Stimulated activated CD8-positive, alpha-beta memory T cell treated with anti-CD3 and anti-CD28 coated beads, Interleukin-7, amount 100 ng/mL, for 4 hours (primary cell): Measurements from ENCODE around the gene SLC5A4.

Source experiments
- DNase-seq, 2 donors: peaks; one replicate each; pipeline ENCODE4 v3.0.0-alpha.2; 2020; ENCODE audit warnings: low read depth in 2 of 2

Gene SLC5A4

DNA sequence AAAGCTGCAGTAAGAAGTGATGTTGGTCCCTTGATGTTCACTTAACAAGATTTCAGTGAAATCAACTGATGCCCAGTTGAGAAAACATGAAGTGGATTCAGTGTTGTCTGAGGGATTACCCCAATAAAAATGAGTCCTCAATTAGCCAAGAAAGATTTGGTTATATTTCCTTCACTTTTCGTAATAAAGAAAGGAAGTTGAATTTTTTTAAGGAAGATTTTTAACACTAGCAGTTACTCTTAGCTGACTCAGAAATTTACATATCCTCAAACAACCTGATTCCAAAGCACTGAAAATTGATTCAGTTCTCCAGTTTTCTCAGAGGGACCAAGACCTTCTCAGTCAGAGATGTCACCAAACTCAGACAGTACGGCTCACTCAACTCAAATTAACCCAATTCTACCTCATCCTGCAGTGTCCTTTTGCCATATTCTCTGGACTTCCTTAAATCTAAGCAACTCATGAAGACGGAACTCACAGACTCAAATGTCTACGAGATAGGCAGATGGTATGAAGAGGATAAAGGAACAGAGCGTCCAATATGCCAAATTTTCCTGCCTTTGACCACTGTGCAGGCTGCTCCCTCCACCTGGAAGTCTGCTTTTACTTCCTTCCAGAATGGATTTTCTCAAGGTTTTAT lies 22.8 kb downstream of the SLC5A4 start:
- DNase-seq, result no peak

DNA sequence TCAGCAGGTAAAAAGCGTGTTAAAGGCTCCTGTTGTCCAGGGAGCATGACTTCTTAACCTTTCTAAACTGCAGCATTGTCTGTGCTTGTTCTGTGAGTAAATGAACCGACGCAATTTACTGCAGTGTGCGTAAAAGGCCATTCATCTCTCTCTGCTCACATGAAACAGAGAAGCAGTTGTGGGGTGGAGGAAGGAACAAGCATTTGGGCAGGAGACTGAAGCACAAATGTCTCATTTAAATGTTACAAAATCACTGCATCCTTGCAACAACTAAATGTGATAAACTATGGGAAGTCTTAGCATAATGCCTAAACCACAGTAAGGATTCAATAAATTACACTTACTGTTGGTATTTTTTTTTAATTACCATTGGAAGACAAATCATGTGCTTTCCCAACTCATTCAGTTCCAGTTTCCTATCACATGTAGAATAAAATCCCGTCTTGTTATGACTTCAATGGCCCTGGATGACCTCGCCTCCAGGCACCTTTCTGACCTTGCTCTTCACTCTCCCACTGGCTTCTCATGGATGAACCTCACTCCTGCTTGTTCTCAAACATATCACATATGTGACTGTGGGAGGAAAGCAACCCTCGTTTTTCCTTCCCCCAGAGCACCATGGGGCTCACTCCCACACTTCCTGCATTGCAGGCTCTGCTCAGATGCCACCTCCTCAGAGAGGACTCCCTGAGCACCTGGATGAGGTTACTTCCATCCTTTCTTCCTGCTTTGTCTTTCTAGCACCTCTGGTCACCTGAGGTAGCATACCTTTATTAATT lies 28.6 kb downstream of the SLC5A4 start:
- DNase-seq, result no peak

DNA sequence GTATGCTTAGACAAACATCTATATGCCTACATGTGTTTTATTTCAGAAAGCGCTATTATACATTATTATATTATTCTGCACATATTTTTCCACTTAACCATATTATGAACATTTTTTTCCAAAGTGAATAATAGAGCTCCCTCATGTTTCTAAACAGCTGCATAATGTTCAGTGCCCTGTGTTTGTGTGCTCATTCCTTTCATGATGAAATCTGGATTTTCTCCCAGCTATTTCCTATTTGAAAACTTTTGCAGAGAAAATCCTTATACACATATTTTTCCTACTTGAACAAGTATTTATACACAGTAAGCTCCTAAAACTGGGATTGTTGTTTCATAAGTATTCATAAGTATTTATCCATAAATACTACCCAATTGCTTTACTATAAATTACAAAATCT lies 32.2 kb downstream of the SLC5A4 start:
- no peak for DNase-seq

DNA sequence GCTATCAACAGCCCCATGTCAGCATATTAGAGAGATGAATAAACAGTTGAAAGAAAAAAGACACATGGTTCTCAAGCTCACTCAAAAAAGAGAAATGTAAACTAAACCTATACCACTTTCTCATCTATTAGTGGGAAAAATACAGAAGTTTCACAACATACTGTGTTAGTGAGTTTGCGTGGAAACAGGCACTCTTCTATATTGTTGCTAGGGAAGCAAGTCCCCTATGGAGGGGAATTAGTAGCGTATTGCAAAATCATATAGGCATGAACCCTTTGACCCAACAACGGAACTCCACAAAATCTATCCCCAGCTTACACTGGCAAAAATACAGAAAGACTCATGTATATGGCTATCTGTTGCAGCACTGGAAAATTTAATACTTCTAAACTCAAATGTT lies 36.1 kb downstream of the SLC5A4 start:
- no peak for DNase-seq

DNA sequence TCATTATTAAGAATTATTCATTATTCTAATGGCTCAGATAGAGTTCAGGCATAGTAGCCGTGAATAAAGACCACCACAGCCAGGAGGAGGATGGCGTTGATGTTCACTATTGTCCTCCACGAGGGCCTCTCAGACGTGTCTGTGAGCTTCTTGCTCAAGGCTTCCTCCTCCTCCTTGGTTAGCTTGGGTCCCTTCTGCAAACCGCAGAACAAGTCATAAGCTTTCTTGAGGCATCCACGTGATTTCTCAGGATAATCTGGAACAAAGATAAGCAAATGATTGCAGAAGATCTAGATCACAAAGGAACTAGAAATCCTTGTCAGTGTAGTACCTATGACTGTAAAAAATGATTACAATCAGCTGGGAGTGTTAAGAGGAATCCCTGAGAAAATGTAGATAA lies 36.7 kb downstream of the SLC5A4 start:
- no peak for DNase-seq

DNA sequence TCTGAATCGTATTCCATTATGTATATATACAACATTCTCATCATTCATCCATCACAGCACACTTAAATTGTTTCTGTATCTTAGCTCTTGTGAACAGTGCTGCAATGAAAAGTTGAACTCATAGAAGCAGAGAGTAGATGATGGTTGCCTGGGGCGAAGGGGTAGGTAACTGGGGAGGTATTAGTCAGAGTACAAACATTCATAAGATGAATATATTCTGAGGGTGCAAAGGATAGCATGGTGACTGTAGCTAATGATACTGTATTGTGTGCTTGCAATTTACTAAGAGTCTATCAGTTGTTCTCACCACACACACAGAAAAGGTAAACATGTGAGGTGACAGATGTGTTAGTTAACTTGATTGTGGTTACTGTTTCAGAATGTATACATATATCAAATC lies 37.7 kb downstream of the SLC5A4 start:
- DNase-seq, result no peak

DNA sequence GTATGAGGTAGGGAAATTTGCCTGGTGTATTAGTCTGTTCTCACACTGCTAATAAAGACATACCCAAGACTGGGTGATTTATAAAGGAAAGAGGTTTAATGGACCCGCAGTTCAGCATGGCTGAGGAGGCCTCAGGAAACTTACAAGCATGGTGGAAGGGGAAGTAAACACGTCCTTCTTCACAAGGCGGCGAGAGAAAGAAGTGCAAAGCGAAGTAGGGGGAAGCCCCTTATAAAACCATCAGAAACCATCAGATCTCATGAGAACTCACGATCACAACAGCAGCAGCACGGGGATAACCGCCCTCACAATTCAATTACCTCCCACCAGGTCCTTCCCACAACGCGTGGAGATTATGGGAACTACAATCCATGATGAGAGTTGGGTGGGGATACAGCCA lies 38.2 kb downstream of the SLC5A4 start:
- DNase-seq, result no peak

DNA sequence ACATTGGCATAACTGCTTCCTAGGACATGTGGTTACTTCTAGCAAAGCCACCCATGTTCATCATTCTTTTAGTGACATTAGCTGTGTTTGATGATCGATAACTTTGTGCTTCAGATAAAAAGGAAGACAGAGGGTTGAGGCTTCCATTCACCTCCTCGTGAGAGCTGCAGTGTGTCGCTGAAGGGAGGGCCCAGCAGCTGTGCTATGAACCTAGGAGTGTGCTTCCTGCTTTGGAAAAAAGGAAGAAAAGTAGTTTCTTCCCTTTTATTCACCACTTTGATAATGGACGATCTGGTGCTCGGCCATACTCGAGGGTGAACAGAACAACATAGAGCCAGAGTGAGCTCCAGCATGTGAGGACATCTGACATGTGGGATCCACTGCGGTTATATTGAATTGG lies 44.1 kb downstream of the SLC5A4 start:
- DNase-seq, result no peak

DNA sequence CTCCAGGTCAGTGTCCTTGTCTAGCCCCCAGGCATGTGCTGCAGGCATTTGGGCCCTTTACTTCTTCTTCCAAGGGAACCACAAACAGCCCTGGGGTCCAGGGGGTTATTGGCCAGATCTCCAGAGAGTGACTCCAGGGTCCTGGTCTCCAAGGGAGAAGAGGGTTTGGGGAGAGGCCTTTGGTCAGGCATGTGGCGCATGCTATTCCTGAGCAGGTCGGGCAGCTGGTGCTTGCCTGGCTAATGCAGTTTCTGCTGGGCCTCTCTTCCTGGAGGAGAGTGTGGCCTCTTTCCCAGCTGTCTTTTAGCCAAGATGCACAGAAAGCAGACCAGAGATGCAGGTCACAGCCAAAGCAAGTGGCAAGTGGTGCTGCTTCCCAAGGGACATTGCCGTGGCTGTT lies 46.5 kb downstream of the SLC5A4 start:
- no peak for DNase-seq

DNA sequence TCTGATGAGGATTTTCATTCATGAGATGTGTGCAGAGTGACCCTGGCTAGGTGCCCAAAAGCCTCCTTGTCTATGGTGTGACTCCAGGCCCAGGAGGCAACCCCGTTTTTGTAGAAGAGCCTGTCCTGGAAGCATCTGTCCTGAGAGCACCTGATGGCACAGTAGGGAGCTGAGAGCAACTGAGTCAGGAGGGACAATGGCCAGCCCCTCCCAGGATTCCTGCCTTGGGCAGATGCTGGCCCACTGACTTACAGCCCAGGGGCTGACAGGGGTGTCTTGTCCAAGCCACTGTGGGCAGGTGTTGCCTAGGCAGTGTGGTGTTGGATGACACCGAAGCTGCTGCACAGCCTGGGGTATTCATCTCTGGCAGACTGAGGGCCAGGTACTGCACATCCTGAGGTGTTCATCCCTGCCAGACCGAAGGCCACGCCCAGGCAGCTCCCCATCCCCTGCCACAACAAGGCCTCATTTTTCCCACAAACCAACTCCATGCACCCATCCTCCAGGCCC lies 47.1 kb downstream of the SLC5A4 start:
- no peak for DNase-seq

DNA sequence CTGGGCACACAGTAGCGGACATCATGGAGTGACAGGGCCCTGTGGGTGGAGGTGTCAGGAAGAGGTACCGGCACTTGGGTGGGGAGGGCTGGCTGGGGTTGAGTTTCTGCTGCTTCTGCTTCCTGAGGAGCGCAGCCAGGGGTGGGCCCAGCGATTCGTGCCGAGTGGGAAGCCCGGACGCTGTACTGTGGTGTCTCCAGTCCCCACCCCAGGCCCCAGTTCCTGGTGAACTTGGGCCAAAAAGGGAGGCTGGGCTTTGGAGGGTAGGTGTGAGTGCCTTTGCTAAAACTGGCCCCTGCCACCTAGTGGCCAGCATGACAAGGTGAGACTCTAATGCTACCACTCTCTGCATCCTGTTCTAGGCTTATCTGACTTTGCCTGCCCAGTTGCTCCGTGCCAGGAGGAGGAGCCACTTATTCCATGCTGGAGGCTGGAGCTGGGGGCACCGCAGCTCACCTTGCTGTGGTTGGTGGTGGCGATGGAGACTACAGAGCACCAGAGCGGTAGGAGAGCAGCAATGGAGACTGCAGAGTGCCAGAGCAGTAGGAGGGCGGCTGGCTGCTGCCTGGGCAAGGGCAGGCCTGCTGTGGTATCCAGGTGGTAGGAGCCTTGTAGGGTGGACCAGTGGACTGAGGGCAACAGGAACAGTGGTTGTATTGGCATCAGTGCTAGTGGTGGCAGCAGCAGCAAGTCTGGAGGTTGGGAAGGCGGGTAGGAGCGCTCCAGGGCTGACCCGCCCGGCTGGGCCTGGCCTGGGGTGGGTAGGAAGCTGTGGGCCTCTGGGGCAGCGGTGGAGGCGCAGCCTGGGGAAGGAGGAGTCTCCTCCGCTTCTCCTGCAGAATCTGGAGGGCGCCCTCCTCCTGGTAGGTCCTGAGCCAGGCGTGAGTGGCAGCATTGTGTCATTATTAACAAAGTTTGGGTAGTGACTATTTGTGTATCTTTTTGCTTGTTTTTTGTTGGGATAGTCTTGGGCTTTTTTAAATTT lies 48.1 kb downstream of the SLC5A4 start:
- DNase-seq, result no peak

DNA sequence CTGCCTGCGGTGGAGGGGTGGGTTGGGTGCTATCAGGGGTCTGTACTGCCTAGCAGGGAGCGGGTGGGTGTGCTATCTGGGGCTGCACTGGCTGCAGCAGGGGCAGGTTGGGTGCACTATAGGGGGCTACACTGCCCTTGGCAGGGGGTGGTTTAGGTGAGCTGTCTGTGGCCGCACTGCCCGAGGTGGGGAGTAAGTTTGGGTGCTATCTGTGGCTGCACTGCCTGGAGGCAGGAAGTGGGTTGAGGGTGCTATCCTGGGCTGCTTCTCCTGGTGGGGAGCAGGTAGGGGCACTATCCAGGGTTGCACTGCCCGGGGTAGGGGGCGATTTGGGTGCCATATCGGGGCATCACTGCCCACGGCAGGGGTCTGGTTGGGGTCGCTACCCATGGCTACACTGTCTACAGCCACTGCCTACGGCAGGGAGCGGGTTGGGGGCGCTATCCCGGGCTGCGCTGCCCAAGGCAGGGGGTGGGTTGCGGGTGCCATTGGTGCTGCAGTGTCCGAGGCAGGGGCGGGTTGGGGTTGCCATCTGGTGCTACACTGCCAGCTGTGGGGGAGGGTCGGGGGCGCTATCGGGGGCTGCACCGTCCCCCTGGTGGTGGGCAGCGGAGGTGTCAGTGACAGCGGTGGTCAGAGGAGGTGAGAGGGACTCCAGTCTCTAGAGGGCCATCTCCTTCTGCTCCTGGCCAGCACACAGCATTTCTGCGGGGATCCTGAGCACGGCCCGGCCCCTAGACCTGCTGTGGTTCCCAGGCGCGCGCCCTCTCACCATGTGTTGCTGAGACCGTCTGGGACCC lies 49.0 kb downstream of the SLC5A4 start:
- no peak for DNase-seq

DNA sequence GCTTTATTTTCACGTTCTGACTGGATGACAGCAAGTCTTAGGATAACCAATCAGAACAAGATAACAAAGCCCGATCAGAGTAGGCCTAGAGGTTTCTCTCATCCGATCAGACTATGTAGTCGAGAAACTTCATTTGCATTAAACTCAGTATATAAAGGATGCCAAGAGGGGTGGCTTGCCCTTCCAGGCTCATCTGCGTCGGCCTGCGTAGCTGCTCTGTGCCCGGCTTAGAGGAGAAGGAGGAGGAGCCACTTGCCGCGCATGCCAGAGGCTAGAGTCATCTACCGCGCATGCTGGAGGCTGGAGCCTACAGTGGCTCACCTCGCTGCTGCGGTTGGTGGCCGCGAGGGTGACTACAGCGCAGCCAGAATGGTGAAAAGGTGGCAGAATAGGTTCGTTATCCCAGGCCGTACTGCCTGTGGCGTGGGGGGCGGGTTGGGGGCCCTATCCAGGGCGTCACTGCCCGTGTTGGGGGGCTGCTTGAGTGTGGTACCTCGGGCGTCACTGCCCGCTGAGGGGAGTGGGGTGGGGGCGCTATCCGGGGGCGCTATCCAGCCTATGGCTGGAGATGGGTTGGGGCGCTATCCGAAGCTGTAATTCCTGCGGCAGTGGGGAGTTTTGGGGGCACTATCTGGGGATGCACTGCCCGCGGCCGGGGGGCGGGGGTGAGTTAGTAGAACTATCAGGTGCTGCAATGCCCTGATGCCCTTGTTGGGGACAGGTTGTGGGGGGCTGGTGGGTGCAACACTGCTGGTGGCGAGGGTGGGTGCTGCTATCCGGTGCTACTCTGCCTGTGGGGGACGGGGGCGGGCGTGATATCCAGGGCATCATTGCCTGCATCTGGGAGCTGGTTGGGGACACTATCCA lies 50.1 kb downstream of the SLC5A4 start, which contains the start of gene RFPL2:
TSS of gene RFPL2 (minus strand) at position 218 of the 867 bp plus-strand sequence. CDS start 2,622 bp downstream, outside the sequence.
- peak in 1 of 2 donors; percentile 17 for DNase-seq

DNA sequence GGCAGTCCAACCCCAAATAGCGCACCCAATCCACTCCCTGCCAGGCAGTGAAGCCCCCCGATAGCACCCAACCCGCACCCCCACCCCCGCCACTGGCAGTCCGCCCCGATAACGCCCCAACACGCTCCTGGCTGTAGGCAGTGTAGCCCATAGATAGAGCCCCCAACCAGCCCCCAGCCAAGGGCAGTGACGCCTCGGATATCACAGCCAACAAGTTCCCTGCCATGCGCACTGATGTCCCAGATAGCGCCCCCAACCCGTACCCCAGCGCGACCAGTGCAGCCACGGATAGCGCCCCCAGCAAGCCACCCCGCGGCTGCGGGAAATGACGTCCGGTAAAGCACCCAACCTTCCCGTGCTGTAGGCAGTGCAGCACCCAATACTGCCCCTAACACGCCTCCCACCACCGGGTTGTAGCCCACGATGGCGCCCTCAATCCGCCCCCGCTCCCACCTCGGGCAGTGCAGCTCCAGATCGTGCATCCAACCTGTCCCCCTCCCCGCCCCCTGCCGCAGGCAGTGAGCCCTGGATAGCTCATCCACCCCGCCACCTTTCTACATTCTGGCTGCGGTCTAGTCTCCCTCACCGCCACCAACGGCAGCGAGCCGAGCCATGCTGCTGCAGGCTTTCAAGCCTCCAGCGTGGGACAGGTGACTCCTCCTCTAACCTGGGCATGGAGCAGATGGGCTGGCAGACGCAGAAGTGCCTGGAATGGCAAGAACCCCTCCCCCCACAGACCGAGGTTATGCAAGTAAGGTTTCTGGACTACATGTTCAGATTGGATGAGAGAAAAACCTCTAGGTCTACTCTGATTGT lies 50.9 kb downstream of the SLC5A4 start:
- DNase-seq, result no peak

DNA sequence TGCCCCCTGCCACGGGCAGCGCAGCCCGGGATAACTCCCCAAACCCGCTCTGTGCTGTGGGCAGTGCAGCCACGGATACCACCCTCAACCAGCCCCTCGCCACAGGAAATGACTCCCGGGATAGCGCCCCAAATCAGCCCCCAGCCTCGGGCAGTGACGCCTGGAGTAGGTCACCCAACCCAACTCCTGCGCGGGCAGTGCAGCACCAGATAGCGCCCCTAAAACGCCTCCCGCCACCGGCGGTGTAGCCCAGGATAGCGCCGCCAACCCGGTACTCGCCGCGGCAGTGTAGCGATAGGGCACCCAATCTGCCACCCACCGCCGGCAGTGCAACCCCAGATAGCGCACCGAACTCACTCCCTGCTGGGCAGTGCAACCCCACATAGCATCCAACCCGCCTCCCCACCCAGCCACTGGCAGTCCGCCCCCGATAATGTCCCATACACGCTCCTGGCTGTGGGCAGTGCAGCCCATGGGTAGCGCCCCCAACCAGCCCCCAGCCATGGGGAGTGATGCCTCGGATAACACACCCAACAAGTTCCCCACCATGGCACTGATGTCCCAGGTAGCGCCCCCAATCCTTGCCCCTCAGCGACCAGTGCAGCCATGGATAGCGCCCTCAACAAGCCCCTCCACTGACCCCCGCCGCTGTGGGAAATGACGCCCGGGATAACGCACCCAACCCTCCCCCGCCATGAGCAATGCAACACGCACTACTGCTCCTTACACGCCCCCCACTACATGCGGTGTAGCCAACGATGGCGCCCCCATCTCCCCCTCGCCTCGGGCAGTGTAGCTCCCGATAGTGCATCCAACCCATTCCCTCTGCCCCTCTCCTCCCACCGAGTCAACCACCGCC lies 51.7 kb downstream of the SLC5A4 start:
- no peak for DNase-seq

DNA sequence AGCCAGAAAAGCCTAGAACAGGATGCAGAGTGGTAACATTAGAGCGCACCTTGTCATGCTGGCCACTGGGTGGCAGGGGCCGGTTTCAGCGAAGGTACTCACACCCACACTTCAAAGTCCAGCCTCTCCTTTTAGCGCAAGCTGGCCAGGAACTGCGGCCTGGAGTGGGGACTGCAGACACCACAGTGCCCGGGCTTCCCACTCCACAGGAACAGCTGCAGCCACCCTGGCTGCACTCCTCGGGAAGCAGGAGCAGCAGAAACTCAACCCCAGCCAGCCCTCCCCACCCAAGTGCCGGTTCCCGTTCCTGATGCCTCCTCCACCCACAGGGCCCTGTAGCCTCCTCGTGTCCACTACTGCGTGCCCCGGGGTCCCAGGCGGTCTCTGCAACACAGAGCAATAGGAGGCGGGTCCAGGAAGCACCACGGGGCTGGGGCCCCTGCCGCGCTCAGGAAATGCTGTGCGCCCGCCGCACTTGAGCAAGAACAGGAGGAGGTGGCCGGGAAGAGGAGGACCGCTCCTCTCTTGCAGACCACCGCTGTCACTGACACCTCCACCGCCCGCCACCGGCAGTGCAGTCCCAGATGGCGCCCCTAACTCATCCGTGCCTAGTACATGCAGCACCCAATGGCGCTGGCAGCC lies 52.5 kb downstream of the SLC5A4 start:
- DNase-seq, result no peak

DNA sequence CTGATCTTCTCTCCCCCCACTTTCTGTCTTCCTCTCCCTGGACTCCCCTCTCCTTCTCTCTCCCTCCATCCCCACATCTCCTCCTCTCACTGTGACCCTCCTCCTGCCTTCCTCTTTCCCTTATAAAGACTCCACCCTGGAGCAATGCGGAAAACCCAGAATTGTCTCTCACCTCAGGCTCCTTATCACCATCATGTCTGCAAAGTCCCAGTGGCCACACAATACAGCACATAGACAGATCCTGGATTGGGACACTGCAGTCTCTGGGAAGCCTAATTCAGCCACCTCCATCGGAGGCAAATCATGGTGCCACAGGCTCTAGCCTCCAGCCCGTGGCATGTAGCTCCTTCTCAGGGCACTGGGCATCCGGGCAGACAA lies 53.0 kb downstream of the SLC5A4 start:
- no peak for DNase-seq

DNA sequence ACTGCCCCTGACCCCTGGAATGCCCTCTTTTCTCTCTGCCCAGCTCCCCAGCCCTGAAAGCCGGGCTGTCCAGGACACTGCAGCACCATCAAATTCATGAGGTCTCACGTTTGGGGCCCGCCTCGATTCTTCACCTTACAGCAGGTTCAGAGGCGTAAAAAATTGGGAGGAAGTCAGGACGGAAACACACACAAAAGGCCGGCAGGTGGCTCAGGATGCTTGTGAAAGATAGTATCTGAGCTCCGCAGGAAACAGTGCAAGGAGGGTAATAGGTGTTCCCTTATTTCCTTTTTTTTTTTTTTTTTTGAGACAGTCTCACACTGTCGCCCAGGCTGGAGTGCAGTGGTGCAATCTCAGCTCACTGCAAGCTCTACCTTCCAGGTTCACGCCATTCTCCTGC lies 54.4 kb downstream of the SLC5A4 start:
- DNase-seq, result no peak
